Endothelial cell of umbilical vein (primary cell): Measurements from ENCODE around the gene CCDC182. TPM values are rescaled to one million over a fixed set of nuclear protein-coding genes. Genes with fewer than 3 reads are reported as not detected.

Experiments used
- BruUV-seq: library from RNA; stranded (reverse); fragments of 400-500 nt; replicated peaks from 2 replicates; lab custom pipeline; 2021; lab: Mats Ljungman, UMichigan
- CTCF ChIA-PET: fragments of 300-600, 350-600 bp; sonication (Branson Sonifier 250); formaldehyde crosslinking; loops from one replicate; lab custom pipeline; 2021; ENCODE audit warnings: antibody characterized with exemption, inconsistent platforms; lab: Charles Lee
- POLR2A ChIA-PET: fragments of 300-600, 350-600 bp; sonication (Branson Sonifier 250); formaldehyde crosslinking; loops from one replicate; lab custom pipeline; 2021; ENCODE audit warnings: antibody characterized with exemption, inconsistent platforms; lab: Charles Lee
- DNase-seq: peaks from one replicate; pipeline ENCODE4 v3.0.0-alpha.2; 2011; ENCODE audit warnings: low read depth, low spot score
- FAIRE-seq: peaks from 2 replicates; lab custom pipeline; 2011; peaks lifted over from hg19 to GRCh38; lab: Jason Lieb, UNC
- H2AFZ ChIP-seq: 2 replicates; pipeline ENCODE4 v1.6.0; 2012; ENCODE audit warnings: low read depth, low read length, control low read depth, inconsistent platforms
- H3K27ac ChIP-seq: 2 replicates; pipeline ENCODE4 v1.5.1; 2011; ENCODE audit warnings: low read depth, mild to moderate bottlenecking, control low read depth, low read length, moderate library complexity; ENCODE audit not compliant: insufficient read depth
- H3K27me3 ChIP-seq, 2 experiments: 2 replicates each; pipeline versions ENCODE4 v1.6.0 to v1.6.1; 2011; ENCODE audit warnings: low read length in 2 of 2, mixed read lengths in 1 of 2; ENCODE audit not compliant: control insufficient read depth in 2 of 2, insufficient read depth in 2 of 2
- H3K36me3 ChIP-seq, 2 experiments: 2 replicates in 1 of 2; 3 replicates in 1 of 2; pipeline ENCODE4 v1.5.1; 2011; ENCODE audit warnings: low read length in 2 of 2, mild to moderate bottlenecking in 1 of 2, moderate library complexity in 1 of 2; ENCODE audit not compliant: control insufficient read depth in 2 of 2, insufficient read depth in 2 of 2; ENCODE audit errors: extremely low read depth in 1 of 2
- H3K4me1 ChIP-seq: 3 replicates; pipeline ENCODE4 v1.5.1; 2011; ENCODE audit warnings: mild to moderate bottlenecking, low read length; ENCODE audit not compliant: control insufficient read depth, insufficient read depth; ENCODE audit errors: extremely low read depth
- H3K4me2 ChIP-seq: 2 replicates; pipeline ENCODE4 v1.6.1; 2011; ENCODE audit warnings: low read length, control low read depth, mixed read lengths; ENCODE audit not compliant: insufficient read depth
- H3K4me3 ChIP-seq, 3 experiments: fragments of 200-600 bp in 1 of 3; sonication (generic), shearing (Covaris generic) in 1 of 3; replicated peaks in 1 of 3; 2 replicates each; pipeline ENCODE4 v1.5.1; 2011 to 2016; ENCODE audit warnings: control low read depth in 3 of 3, low read length in 3 of 3, mild to moderate bottlenecking in 2 of 3, inconsistent platforms in 1 of 3, low read depth in 1 of 3, moderate library complexity in 1 of 3; ENCODE audit not compliant: insufficient read depth in 1 of 3
- H3K79me2 ChIP-seq: 2 replicates; pipeline ENCODE4 v1.6.0; 2012; ENCODE audit warnings: low read length, inconsistent platforms; ENCODE audit not compliant: control insufficient read depth, insufficient read depth
- H3K9ac ChIP-seq: replicated peaks from 2 replicates; pipeline ENCODE3; 2011; ENCODE audit warnings: low read length, control low read depth; ENCODE audit not compliant: insufficient read depth; ENCODE audit errors: extremely low read depth
- H3K9me1 ChIP-seq: replicated peaks from 3 replicates; pipeline ENCODE4 v1.6.0; 2011; ENCODE audit warnings: mild to moderate bottlenecking, low read length; ENCODE audit not compliant: control insufficient read depth, insufficient read depth; ENCODE audit errors: extremely low read depth
- H3K9me3 ChIP-seq: replicated peaks from 2 replicates; pipeline ENCODE4 v1.5.1; 2012; ENCODE audit warnings: low read length, inconsistent platforms; ENCODE audit not compliant: control insufficient read depth, insufficient read depth
- H4K20me1 ChIP-seq: replicated peaks from 2 replicates; pipeline ENCODE3; 2011; ENCODE audit warnings: mild to moderate bottlenecking, low read length; ENCODE audit not compliant: control insufficient read depth, insufficient read depth; ENCODE audit errors: extremely low read depth
- EZH2 ChIP-seq: IDR thresholded peaks from 2 replicates; pipeline ENCODE4 v1.6.1; 2012; ENCODE audit warnings: borderline replicate concordance, low read depth, mild to moderate bottlenecking, moderate library complexity, low read length, inconsistent platforms; ENCODE audit not compliant: severe bottlenecking
- FOS ChIP-seq: IDR thresholded peaks from 2 replicates; pipeline ENCODE4 v1.6.1; 2011; ENCODE audit warnings: mild to moderate bottlenecking, low read length, moderate library complexity, borderline replicate concordance; ENCODE audit not compliant: insufficient read depth
- GATA2 ChIP-seq: IDR thresholded peaks from 2 replicates; pipeline ENCODE4 v1.7.0; 2011; ENCODE audit warnings: low read depth, mild to moderate bottlenecking, moderate library complexity, mixed read lengths, low read length; ENCODE audit not compliant: insufficient read length, insufficient read depth
- JUN ChIP-seq: IDR thresholded peaks from 2 replicates; pipeline ENCODE4 v1.6.1; 2011; ENCODE audit warnings: borderline replicate concordance, low read depth; ENCODE audit not compliant: insufficient read length, insufficient read depth
- MYC ChIP-seq: IDR thresholded peaks from one replicate; pipeline ENCODE4 v1.6.1; 2011; ENCODE audit warnings: mild to moderate bottlenecking, low read depth, low read length
- POLR2A ChIP-seq: IDR thresholded peaks from 2 replicates; pipeline ENCODE4 v1.6.1; 2012; ENCODE audit warnings: low read depth, mild to moderate bottlenecking, control low read depth, low read length
- POLR2AphosphoS5 ChIP-seq: IDR thresholded peaks from 2 replicates; pipeline ENCODE4 v1.6.1; 2012; ENCODE audit warnings: low read depth, mild to moderate bottlenecking, control low read depth, low read length, moderate library complexity; ENCODE audit not compliant: insufficient read depth
- dilution Hi-C: fragments of 300-500 bp; cut with MboI; formaldehyde crosslinking; loops from one replicate; pipeline ENCODE4 v1.15.0; 2019; ENCODE audit warnings: low sequenced_read_pairs; ENCODE audit not compliant: extremely low pct_ligation_motif_present
- intact Hi-C: fragments of 100-400 bp; cut with micrococcal nuclease; formaldehyde crosslinking; loops from one replicate; pipeline ENCODE4 v1.10.0; 2022
- polyA plus RNA-seq, 4 experiments: library from polyadenylated mRNA; depleted of rRNA in 3 of 4; stranded (reverse) in 3 of 4; unstranded in 1 of 4; fragments of >200 nt; gene quantifications; 2 replicates each; pipeline versions ENCODE4 v1.2.1 to v1.2.3, GENCODE V29; 2011 to 2012; ENCODE audit warnings: missing spikeins in 1 of 4
- total RNA-seq: library from RNA; stranded (reverse); gene quantifications from 2 replicates; pipeline ENCODE4 v1.2.3, GENCODE V29; 2021
- TF ChIP-seq, protein P1 (sequence below): IDR thresholded peaks from 2 replicates; pipeline ENCODE4 v1.6.1; 2011; ENCODE audit not compliant: insufficient read depth, insufficient read length
- TF ChIP-seq, protein P2 (sequence below), 2 donors: IDR thresholded peaks; 1 replicate in 1 of 2; 2 replicates in 1 of 2; pipeline ENCODE4 v1.5.1; 2011; ENCODE audit warnings: low read length in 2 of 2, mild to moderate bottlenecking in 2 of 2, moderate library complexity in 2 of 2, control low read depth in 1 of 2, inconsistent platforms in 1 of 2, low read depth in 1 of 2; ENCODE audit not compliant: insufficient read depth in 1 of 2; ENCODE audit errors: extremely low read depth in 1 of 2

Gene CCDC182
- total and polyA plus RNA-seq, 2 donors (not counting 3 experiments of a cell fraction or from before 2014, with no cell fraction given), result not detected

DNA sequence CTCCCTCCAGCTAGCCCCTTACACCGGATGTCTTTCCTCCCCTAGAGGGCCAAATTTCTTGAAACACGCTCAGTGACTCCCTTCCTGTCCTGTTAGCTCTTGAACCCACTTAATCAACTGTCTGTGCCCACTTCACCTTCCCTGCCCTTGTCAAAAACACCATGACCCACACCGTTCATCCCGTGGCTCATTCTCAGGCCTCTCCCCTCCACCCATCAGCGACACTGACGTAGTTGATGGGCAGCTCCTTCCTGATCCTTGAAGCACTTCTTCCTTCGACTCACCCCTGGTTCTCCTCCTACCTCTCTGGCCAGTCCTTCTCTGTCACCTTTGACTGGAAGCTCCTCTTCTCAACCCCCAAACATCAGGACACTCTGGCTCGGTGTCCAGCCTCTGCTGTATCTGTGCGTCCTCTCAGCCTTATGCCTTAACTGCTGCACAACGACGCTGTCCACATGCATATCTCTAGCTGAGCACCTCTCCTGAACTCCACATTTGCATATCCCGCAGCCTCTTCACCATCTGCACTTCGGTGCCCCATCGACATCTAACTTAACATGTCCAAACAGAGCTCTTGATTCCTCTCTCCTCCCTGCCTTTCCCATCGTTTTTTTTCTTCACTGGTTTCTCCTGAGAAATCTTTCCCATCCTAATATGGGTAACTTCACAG lies 39.3 kb upstream of the CCDC182 start:
- Histone ChIP-seq H3K36me3 (no peaks in the 10 kb centered on the region), H3K9me1 (no peaks in the 10 kb centered on the region), H3K9me3 (no peaks in the 10 kb centered on the region), H3K4me2 (no peak overlapping the region), H3K4me3 (no peak overlapping the region), H3K27ac (no peak overlapping the region), H3K79me2 (no peaks in the 10 kb centered on the region), H3K9ac (no peak overlapping the region), H3K27me3 (peaks cover 18 to 26% of the 10 kb centered on the region in 2 experiments), H4K20me1 (no peaks in the 10 kb centered on the region), H2AFZ (no peak overlapping the region), H3K4me1 (no peaks in the 10 kb centered on the region)
- CTCF ChIA-PET, result interaction anchor here (0.6 to 5.1 kb wide), 36 partner anchors 8 to 727 kb away, joined by 3 to 73 read pairs (median 5); partner anchors contain the start of genes AKAP1 and SRSF1
- POLR2A ChIA-PET, result no interaction called here
- dilution Hi-C loops, result no loop called here
- intact Hi-C loops, result loop anchor here (5.0 kb wide), 1 partner anchor 97 kb away; no protein-coding TSS in a partner anchor
- no peak for TF ChIP-seq FOS
- no peak for TF ChIP-seq MYC
- no peak for TF ChIP-seq JUN
- no peak for TF ChIP-seq POLR2AphosphoS5
- TF ChIP-seq, protein P1, sequence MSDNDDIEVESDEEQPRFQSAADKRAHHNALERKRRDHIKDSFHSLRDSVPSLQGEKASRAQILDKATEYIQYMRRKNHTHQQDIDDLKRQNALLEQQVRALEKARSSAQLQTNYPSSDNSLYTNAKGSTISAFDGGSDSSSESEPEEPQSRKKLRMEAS, result no peak
- TF ChIP-seq EZH2, result no peak
- TF ChIP-seq, protein P2, sequence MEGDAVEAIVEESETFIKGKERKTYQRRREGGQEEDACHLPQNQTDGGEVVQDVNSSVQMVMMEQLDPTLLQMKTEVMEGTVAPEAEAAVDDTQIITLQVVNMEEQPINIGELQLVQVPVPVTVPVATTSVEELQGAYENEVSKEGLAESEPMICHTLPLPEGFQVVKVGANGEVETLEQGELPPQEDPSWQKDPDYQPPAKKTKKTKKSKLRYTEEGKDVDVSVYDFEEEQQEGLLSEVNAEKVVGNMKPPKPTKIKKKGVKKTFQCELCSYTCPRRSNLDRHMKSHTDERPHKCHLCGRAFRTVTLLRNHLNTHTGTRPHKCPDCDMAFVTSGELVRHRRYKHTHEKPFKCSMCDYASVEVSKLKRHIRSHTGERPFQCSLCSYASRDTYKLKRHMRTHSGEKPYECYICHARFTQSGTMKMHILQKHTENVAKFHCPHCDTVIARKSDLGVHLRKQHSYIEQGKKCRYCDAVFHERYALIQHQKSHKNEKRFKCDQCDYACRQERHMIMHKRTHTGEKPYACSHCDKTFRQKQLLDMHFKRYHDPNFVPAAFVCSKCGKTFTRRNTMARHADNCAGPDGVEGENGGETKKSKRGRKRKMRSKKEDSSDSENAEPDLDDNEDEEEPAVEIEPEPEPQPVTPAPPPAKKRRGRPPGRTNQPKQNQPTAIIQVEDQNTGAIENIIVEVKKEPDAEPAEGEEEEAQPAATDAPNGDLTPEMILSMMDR (IDR thresholded peaks at IDR 0.05; ENCODE audit: extremely low read depth in 1 of 2, insufficient read depth in 1 of 2, low read depth in 1 of 2, low read length in 2 of 2), result no peak
- no peak for TF ChIP-seq POLR2A
- no peak for TF ChIP-seq GATA2
- no peak for DNase-seq
- no peak for FAIRE-seq
- BruUV-seq, result no TSS peak
